ENCODE measurements around the gene FSTL4. TPM values are rescaled to one million over a fixed set of nuclear protein-coding genes. Genes with fewer than 3 reads are reported as not detected.

The FSTL4 gene
- polyA plus RNA-seq, 1 donor from 2014 or later, result 0.57 TPM

- Histone ChIP-seq H3K36me3 (ENCODE audit: insufficient read depth, low read length) (no peaks in the 10 kb centered on the region), H3F3A (ENCODE audit: insufficient read depth, low read length, poor library complexity, severe bottlenecking) (no peaks in the 10 kb centered on the region), H3K27me3 (ENCODE audit: insufficient read depth, low read depth, low read length) (no peaks in the 10 kb centered on the region), H4K20me1 (ENCODE audit: insufficient read depth) (no peaks in the 10 kb centered on the region), H3K9ac (ENCODE audit: low read length) (no peak overlapping the region), H3K79me2 (replicated peaks; ENCODE audit: insufficient read depth, low read length) (no peaks in the 10 kb centered on the region), H3K9me2 (ENCODE audit: insufficient read depth, low read length) (no peaks in the 10 kb centered on the region), H3K9me3 (ENCODE audit: low read length) (no peaks in the 10 kb centered on the region), H3K27ac (ENCODE audit: low read length) (no peak overlapping the region), H3K4me2 (ENCODE audit: low read length) (no peak overlapping the region), H2AFZ (ENCODE audit: low read depth, low read length) (no peak overlapping the region), H3K4me3 (ENCODE audit: low read length) (no peak overlapping the region)
- TF ChIP-seq, protein P1, sequence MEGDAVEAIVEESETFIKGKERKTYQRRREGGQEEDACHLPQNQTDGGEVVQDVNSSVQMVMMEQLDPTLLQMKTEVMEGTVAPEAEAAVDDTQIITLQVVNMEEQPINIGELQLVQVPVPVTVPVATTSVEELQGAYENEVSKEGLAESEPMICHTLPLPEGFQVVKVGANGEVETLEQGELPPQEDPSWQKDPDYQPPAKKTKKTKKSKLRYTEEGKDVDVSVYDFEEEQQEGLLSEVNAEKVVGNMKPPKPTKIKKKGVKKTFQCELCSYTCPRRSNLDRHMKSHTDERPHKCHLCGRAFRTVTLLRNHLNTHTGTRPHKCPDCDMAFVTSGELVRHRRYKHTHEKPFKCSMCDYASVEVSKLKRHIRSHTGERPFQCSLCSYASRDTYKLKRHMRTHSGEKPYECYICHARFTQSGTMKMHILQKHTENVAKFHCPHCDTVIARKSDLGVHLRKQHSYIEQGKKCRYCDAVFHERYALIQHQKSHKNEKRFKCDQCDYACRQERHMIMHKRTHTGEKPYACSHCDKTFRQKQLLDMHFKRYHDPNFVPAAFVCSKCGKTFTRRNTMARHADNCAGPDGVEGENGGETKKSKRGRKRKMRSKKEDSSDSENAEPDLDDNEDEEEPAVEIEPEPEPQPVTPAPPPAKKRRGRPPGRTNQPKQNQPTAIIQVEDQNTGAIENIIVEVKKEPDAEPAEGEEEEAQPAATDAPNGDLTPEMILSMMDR (IDR thresholded peaks at IDR 0.05; ENCODE audit: poor library complexity, severe bottlenecking), result no peak
- TF ChIP-seq TAF1 (IDR thresholded peaks at IDR 0.05; ENCODE audit: low read depth) (no peak), MXI1 (conservative IDR thresholded peaks at IDR 0.05; ENCODE audit: poor library complexity, severe bottlenecking) (no peak)
- TF ChIP-seq, protein P2, sequence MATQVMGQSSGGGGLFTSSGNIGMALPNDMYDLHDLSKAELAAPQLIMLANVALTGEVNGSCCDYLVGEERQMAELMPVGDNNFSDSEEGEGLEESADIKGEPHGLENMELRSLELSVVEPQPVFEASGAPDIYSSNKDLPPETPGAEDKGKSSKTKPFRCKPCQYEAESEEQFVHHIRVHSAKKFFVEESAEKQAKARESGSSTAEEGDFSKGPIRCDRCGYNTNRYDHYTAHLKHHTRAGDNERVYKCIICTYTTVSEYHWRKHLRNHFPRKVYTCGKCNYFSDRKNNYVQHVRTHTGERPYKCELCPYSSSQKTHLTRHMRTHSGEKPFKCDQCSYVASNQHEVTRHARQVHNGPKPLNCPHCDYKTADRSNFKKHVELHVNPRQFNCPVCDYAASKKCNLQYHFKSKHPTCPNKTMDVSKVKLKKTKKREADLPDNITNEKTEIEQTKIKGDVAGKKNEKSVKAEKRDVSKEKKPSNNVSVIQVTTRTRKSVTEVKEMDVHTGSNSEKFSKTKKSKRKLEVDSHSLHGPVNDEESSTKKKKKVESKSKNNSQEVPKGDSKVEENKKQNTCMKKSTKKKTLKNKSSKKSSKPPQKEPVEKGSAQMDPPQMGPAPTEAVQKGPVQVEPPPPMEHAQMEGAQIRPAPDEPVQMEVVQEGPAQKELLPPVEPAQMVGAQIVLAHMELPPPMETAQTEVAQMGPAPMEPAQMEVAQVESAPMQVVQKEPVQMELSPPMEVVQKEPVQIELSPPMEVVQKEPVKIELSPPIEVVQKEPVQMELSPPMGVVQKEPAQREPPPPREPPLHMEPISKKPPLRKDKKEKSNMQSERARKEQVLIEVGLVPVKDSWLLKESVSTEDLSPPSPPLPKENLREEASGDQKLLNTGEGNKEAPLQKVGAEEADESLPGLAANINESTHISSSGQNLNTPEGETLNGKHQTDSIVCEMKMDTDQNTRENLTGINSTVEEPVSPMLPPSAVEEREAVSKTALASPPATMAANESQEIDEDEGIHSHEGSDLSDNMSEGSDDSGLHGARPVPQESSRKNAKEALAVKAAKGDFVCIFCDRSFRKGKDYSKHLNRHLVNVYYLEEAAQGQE (IDR thresholded peaks at IDR 0.05; ENCODE audit: borderline replicate concordance), result no peak
Measured at GRCh38 chr5:133658327-133658726, 46.0 kb upstream of the FSTL4 start.

GRCh38 chr5:133657036-133657435 is 44.7 kb upstream of the FSTL4 start:
- no peaks in the 10 kb centered on the region for H3K27me3 ChIP-seq (ENCODE audit: insufficient read depth, low read depth, low read length)
- no peak overlapping the region for H3K27ac ChIP-seq (ENCODE audit: low read length)
- no peaks in the 10 kb centered on the region for H3K9me2 ChIP-seq (ENCODE audit: insufficient read depth, low read length)
- TF ChIP-seq, protein P2 (IDR thresholded peaks at IDR 0.05; ENCODE audit: borderline replicate concordance), result no peak
- no peak for TF ChIP-seq EZH2 (IDR thresholded peaks at IDR 0.05; ENCODE audit: borderline replicate concordance, insufficient read depth, low read length, poor library complexity, severe bottlenecking)
- no peak for TF ChIP-seq SMC3 (conservative IDR thresholded peaks at IDR 0.05; ENCODE audit: poor library complexity)
- TF ChIP-seq TAF1 (IDR thresholded peaks at IDR 0.05; ENCODE audit: low read depth), result no peak
- TF ChIP-seq, protein P1 (IDR thresholded peaks at IDR 0.05; ENCODE audit: poor library complexity, severe bottlenecking), result no peak
- H3K9me3 ChIP-seq (ENCODE audit: low read length), result no peaks in the 10 kb centered on the region
- no peaks in the 10 kb centered on the region for H3K79me2 ChIP-seq (replicated peaks; ENCODE audit: insufficient read depth, low read length)
- no peaks in the 10 kb centered on the region for H4K20me1 ChIP-seq (ENCODE audit: insufficient read depth)
- no peak overlapping the region for H3K4me2 ChIP-seq (ENCODE audit: low read length)
- H3F3A ChIP-seq (ENCODE audit: insufficient read depth, low read length, poor library complexity, severe bottlenecking), result no peaks in the 10 kb centered on the region
- H3K36me3 ChIP-seq (ENCODE audit: insufficient read depth, low read length), result no peaks in the 10 kb centered on the region
- H3K9ac ChIP-seq (ENCODE audit: low read length), result no peak overlapping the region
- H3K4me3 ChIP-seq (ENCODE audit: low read length), result no peak overlapping the region
- no peak overlapping the region for H2AFZ ChIP-seq (ENCODE audit: low read depth, low read length)

Data from neural cell (in vitro differentiated cells).